HL-60 (cell line): ENCODE measurements around the gene PDE4A.

Experiments
- GABPA ChIP-seq: IDR thresholded peaks from 2 replicates; pipeline ENCODE4 v1.6.1; 2012; ENCODE audit warnings: low read depth
- POLR2AphosphoS5 ChIP-seq: IDR thresholded peaks from 2 replicates; pipeline ENCODE4 v1.6.1; 2012; ENCODE audit warnings: low read depth
- SPI1 ChIP-seq: IDR thresholded peaks from 2 replicates; pipeline ENCODE4 v1.6.1; 2012; ENCODE audit warnings: low read depth, mild to moderate bottlenecking, borderline replicate concordance
- TF ChIP-seq, protein P1 (sequence below): IDR thresholded peaks from one replicate; pipeline ENCODE4 v1.5.1; 2011; ENCODE audit warnings: low read length, control low read depth, inconsistent platforms; ENCODE audit not compliant: insufficient read depth
- TF ChIP-seq, protein P2 (sequence below): IDR thresholded peaks from 2 replicates; pipeline ENCODE4 v1.6.1; 2012; ENCODE audit warnings: low read depth; ENCODE audit not compliant: insufficient replicate concordance

DNA sequence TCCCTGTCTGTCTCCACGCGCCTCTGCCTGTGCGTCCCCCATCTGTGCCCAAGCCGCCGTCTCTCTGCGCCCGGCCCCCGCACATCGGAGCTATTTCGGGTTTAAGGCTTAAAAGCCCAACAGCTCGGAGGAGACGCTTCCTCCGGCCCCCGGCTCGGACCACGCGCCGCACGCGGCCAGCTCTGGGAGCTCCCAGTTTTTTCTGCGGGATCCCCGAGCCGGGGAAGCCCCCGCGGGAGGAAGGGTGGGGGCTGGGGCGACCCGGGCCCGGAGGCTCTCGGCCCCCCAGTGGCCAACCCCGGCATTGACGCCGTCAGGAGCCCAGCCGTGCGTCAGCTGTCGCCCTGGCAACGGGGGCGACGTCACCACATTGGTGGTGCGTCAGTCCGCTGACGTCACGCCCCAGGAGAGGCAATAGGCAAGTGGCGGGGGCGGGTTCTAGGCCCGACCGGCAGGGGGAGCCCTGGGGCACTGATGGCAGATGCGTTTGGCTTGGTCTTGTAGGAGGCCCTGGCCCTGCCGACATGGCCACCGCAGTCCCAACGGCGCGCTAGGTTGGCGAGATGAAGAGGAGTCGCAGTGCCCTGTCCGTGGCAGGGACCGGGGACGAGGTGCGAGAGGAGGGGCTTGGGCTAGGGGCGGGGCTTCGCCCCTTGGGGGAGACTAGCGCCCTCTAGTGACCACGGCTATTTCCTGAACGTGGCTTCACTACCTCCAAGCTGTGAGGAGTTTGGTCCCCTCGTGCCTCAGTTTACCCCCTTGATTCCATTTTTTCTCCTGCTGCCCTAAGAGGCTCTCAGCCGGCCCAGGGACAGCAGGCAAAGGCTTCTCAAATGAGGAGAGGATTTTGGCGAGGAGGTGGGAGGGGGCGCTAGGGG is 3.7 kb upstream of the PDE4A start:
- no peak for TF ChIP-seq POLR2AphosphoS5
- TF ChIP-seq, protein P1, sequence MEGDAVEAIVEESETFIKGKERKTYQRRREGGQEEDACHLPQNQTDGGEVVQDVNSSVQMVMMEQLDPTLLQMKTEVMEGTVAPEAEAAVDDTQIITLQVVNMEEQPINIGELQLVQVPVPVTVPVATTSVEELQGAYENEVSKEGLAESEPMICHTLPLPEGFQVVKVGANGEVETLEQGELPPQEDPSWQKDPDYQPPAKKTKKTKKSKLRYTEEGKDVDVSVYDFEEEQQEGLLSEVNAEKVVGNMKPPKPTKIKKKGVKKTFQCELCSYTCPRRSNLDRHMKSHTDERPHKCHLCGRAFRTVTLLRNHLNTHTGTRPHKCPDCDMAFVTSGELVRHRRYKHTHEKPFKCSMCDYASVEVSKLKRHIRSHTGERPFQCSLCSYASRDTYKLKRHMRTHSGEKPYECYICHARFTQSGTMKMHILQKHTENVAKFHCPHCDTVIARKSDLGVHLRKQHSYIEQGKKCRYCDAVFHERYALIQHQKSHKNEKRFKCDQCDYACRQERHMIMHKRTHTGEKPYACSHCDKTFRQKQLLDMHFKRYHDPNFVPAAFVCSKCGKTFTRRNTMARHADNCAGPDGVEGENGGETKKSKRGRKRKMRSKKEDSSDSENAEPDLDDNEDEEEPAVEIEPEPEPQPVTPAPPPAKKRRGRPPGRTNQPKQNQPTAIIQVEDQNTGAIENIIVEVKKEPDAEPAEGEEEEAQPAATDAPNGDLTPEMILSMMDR: peak; percentile 76
- TF ChIP-seq, protein P2, sequence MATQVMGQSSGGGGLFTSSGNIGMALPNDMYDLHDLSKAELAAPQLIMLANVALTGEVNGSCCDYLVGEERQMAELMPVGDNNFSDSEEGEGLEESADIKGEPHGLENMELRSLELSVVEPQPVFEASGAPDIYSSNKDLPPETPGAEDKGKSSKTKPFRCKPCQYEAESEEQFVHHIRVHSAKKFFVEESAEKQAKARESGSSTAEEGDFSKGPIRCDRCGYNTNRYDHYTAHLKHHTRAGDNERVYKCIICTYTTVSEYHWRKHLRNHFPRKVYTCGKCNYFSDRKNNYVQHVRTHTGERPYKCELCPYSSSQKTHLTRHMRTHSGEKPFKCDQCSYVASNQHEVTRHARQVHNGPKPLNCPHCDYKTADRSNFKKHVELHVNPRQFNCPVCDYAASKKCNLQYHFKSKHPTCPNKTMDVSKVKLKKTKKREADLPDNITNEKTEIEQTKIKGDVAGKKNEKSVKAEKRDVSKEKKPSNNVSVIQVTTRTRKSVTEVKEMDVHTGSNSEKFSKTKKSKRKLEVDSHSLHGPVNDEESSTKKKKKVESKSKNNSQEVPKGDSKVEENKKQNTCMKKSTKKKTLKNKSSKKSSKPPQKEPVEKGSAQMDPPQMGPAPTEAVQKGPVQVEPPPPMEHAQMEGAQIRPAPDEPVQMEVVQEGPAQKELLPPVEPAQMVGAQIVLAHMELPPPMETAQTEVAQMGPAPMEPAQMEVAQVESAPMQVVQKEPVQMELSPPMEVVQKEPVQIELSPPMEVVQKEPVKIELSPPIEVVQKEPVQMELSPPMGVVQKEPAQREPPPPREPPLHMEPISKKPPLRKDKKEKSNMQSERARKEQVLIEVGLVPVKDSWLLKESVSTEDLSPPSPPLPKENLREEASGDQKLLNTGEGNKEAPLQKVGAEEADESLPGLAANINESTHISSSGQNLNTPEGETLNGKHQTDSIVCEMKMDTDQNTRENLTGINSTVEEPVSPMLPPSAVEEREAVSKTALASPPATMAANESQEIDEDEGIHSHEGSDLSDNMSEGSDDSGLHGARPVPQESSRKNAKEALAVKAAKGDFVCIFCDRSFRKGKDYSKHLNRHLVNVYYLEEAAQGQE: no peak
- TF ChIP-seq GABPA: no peak
- no peak for TF ChIP-seq SPI1
